SIG-M5 treated with dmso at 0.1 percent for 504 hours (cell line): ENCODE measurements around the gene TEF.
"Not testable (repeated sequence)": the region's sequence is repeated elsewhere in the genome, so short reads cannot be mapped to it uniquely, and the experiment has no call there.

ENCODE experiments used
- DNase-seq: peaks from one replicate; lab custom pipeline; 2025; ENCODE audit not compliant: unreplicated experiment; lab: John Stamatoyannopoulos, UW

Gene TEF

DNA sequence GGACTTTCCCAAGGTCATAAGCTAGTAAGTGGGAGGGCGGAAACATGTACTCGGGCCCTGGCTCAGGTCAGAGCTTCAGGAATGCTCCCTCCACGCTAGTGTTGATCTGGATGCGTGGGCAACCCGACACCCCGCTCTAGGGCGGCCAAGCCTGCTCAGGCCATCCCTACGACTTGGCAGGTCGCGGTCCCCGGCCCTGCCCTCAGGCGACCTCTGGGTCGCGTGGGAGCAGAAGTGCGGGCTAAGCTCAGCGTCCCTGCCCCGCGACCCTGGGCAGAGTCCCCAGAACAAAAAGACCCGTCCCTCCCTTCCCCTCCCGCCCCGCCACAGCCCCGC, 781 bp upstream of the TEF start:
- DNase-seq = peak; percentile 31

- peak; percentile 32 for DNase-seq
These were observed 396 bp downstream of the TEF start for GRCh38 chr22:41382098-41382578.

GRCh38 chr22:41382610-41383009, 868 bp downstream of the TEF start:
- no peak for DNase-seq

DNA sequence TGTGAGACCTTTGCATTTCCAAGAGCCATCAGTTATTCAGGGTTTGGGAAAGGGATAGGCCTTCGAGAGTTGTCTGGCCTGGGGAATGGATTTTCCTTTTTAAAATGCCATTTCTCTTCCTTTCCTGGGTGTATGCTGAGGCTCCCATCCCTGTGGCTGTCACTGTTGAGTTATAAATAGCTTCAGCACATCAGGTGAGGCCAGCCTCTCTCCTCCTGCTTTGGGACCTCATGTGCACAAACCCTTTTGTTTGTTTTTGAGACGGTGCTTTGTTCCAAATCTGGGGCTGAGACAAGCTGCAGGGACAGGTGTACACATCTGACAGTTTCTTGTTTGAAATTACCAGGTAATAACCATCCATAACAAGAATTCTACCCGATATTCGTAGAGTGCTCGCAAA, 1.3 kb downstream of the TEF start:
- DNase-seq = no peak

DNA sequence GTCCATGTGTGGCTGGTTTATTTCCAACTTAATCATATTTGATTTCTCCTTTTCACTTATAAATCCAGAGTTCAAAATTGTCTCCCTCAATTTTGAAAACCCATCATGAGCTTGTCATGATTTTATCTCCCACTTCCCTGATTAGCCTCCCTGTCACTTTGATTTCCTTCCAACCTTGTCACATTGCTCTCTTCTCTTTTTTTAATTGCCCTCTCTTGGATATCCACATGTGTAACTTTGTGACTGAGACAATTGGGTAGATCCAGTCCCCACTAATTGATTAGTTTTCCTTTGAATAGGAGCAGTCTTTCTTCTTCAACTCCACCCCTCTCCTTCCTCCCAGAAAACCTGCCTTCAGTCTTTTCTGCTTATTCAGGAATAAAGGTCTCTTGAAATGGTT, 2.4 kb downstream of the TEF start:
- no peak for DNase-seq

DNA sequence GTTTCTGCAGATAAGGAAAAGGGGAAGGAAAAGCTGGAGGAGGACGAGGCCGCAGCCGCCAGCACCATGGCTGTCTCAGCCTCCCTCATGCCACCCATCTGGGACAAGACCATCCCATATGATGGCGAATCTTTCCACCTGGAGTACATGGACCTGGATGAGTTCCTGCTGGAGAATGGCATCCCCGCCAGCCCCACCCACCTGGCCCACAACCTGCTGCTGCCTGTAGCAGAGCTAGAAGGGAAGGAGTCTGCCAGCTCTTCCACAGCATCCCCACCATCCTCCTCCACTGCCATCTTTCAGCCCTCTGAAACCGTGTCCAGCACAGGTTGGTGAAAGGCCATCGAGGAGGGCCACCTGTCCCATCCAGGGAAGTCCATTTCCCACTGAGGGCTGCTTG, 5.6 kb downstream of the TEF start:
- no peak for DNase-seq

GRCh38 chr22:41394012-41394356, 12.2 kb downstream of the TEF start:
- no peak for DNase-seq

GRCh38 chr22:41395531-41396240, 13.9 kb downstream of the TEF start:
- DNase-seq = no peak

- no peak for DNase-seq
These were observed 15.5 kb downstream of the TEF start for GRCh38 chr22:41397143-41397811.

- DNase-seq = no peak
These were observed 17.2 kb downstream of the TEF start for GRCh38 chr22:41398921-41399320.

DNA sequence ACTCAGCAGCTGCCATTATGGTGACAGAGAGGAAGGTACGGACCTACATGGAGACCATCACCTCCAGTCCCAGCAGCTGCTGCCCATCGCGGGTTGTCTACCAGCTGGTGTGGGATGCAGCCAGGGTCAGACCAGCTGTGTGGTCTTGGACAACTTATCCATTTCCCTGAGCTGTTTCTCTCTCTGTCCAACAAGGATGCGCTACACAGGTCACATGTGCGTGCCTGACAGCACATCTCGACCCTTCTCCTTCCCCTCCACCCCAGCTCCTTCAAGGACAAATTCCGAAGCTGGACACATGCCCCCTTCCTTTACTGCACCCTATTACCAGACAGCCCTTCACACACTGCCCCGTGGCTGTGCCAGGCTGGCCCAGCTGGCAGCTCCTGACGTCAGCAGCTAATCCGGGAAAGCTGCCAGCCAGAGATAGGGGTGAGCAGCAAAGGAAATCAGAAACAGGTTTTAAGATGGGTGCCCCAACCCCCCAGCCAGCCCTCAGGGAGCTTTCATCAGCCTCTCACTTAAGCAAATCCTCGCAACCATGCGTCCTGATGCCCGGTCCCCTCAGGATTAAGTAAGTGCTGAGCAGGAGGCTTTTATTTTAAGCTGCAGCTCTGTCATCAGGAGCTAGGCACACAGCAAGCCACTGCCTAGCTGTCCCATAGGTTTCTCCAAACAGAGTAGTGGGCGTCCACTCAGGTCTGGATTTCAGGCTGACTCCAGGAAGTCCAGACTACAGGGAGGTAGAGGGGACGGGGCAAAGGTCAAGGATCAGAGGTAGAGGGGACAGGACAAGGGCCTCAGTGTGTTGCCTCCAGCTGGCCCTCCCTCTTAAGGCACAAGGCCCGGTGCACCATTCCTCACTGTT, 20.3 kb downstream of the TEF start:
- DNase-seq = peak; percentile 16

GRCh38 chr22:41402851-41403250, 21.1 kb downstream of the TEF start:
- not testable (repeated sequence) for DNase-seq

GRCh38 chr22:41403532-41404318, 22.0 kb downstream of the TEF start:
- peak; percentile 72 for DNase-seq

GRCh38 chr22:41405588-41405987, 23.8 kb downstream of the TEF start:
- no peak for DNase-seq

DNA sequence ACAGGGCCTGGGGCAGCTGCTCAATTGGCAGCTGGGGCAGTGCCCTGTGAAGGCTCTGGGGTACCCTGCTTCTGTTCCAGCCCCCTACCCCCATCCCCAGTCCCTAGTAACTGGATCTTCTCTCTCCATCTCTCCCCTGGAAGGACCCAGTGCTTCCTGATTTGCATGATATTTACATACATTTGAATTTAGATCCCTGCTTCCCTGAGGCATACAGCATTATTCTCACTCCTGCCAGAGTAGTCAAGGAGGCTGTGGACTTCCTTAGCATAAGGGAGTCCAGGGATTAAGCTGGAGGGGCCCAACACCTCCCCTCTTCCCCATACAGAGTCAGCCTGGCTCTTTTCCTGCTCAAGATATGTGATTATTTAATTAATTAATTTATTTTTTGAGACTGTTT, 24.7 kb downstream of the TEF start:
- DNase-seq = no peak

DNA sequence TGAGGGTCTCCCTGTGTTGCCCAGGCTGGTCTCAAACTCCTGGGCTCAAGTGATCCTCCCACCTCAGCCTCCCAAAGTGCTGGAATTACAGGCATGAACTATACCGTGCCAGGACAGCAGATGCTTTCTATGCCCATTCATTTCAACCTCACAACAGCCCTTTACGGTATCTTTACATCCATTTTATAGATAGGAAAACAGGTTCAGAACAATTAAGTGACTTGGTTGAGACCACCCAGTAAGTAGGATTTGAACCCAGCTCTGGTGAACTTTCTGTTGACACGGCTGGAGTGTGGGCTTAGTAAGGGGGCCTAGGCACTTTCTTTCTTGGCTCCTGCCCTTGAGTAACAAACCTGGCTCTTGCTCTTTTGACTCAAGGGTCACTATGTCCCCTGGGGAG, 25.7 kb downstream of the TEF start:
- DNase-seq = no peak

DNA sequence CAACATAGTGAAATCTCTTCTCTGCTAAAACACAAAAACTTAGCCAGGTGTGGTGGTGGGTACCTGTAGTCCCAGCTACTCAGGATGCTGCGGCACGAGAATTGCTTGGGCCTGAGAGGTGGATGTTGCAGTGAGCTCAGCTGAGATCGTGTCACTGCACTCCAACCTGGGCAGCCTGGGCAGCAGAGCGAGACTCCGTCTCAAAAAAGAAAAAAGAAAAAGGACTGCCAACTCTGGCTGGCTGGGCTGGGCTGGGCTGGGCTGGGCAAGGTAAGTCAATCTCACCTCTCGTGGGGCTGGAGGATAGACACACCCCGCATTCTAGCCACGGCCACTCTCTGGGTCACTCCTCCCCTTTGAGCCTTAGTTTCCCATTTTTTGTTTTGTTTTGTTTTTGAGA, 26.9 kb downstream of the TEF start:
- DNase-seq = no peak

- DNase-seq = no peak
These were observed 28.6 kb downstream of the TEF start for GRCh38 chr22:41410311-41410751.

DNA sequence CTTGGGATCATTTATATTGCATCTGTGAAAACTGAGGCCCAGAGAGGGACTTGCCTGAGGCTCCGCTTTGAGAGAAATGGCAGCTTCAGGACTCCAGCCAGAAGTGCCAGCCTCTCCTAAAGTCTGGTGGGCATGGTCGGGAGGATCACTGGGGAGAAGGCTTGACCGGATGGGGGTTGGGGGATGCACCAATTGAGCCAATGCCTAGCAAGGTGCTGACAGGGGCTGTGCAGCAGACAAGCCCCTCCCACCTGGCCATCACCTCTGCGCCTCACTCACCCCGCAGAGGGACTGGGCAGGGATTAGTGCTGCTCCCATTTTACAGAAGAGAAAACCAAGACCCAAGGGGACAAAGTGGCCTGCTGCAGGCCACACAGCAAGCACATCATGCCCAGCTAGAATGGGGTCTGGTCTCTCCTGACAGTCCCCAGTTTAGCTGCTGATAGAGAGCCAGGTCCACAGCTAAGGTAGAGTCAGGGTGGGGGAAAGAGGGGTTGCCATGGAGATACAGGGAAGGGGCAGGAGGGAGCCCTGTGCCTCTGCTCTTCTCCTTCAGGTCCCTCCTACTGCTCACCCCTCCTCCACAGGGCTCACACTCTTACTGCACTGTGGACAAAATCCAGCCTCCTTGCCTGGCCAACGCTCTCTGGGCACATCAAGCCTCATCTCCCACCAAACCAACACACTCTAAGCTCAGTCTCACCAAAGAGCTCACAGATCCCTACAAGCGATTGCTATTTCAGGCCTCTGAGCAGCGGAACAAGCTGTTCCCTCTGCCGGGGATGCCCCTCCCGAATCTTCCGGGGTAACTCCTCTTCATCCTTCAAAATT, 29.5 kb downstream of the TEF start:
- DNase-seq = no peak

DNA sequence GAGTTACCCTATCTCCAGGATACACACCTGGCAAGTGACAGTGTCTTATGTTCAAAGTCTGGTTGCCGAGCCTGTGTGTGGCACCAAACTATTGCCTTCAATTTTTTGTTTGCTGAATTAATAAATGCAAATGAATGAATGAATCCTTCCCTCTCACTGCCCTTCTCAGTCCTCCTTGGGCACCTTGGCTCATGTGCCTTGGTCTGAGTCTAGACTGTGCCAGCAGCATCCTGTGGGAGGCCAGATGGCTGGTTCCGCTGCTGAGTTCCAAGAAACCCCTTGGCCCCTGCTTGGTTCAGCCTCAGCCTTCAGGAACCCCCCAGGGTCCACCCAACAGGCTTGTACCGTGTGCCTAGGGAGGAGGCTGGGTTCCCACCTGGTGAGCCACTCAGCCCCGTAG, 33.8 kb downstream of the TEF start:
- no peak for DNase-seq
